Measurements from ENCODE around the gene TSGA10.
"Not testable (repeated sequence)": the region's sequence is repeated elsewhere in the genome, so short reads cannot be mapped to it uniquely, and the experiment has no call there.

TSGA10 gene

GRCh38 chr2:99153921-99154604 lies 679 bp downstream of the TSGA10 start:
- in situ Hi-C loops (cut with MboI; ENCODE audit: low sequenced_read_pairs): no loop called here

- in situ Hi-C loops (cut with MboI; ENCODE audit: low sequenced_read_pairs): no loop called here
These were observed 2.4 kb downstream of the TSGA10 start for GRCh38 chr2:99152199-99152895.

- in situ Hi-C loops (cut with MboI; ENCODE audit: low sequenced_read_pairs): no loop called here
These were observed 4.0 kb downstream of the TSGA10 start for GRCh38 chr2:99150706-99151105.

- in situ Hi-C loops (cut with MboI; ENCODE audit: low sequenced_read_pairs): no loop called here
These were observed 13.3 kb downstream of the TSGA10 start, which contains the start of gene C2orf15 for GRCh38 chr2:99141110-99142108. Gene C2orf15 (plus strand): TSS chr2:99141707. CDS start chr2:99150559, 8,852 bp downstream.

GRCh38 chr2:99140860-99141109 lies 14.0 kb downstream of the TSGA10 start:
- in situ Hi-C loops (cut with MboI; ENCODE audit: low sequenced_read_pairs): no loop called here

GRCh38 chr2:99140056-99140859 lies 14.5 kb downstream of the TSGA10 start:
- in situ Hi-C loops (cut with MboI; ENCODE audit: low sequenced_read_pairs): no loop called here

GRCh38 chr2:99139003-99139402 lies 15.7 kb downstream of the TSGA10 start:
- in situ Hi-C loops (cut with MboI; ENCODE audit: low sequenced_read_pairs): no loop called here

GRCh38 chr2:99135044-99135556 lies 19.6 kb downstream of the TSGA10 start:
- in situ Hi-C loops (cut with MboI; ENCODE audit: low sequenced_read_pairs): not testable (repeated sequence)

GRCh38 chr2:99127981-99128380 lies 26.8 kb downstream of the TSGA10 start:
- in situ Hi-C loops (cut with MboI; ENCODE audit: low sequenced_read_pairs): no loop called here

- in situ Hi-C loops (cut with MboI; ENCODE audit: low sequenced_read_pairs): no loop called here
These were observed 42.1 kb downstream of the TSGA10 start for GRCh38 chr2:99112617-99113016.

- in situ Hi-C loops (cut with MboI; ENCODE audit: low sequenced_read_pairs): no loop called here
These were observed 42.8 kb downstream of the TSGA10 start for GRCh38 chr2:99111945-99112344.

GRCh38 chr2:99111236-99111635 lies 43.5 kb downstream of the TSGA10 start:
- in situ Hi-C loops (cut with MboI; ENCODE audit: low sequenced_read_pairs): no loop called here

- in situ Hi-C loops (cut with MboI; ENCODE audit: low sequenced_read_pairs): no loop called here
These were observed 47.8 kb downstream of the TSGA10 start for GRCh38 chr2:99106913-99107312.

- in situ Hi-C loops (cut with MboI; ENCODE audit: low sequenced_read_pairs): no loop called here
These were observed 50.7 kb downstream of the TSGA10 start for GRCh38 chr2:99104006-99104405.

GRCh38 chr2:99101697-99102096 lies 53.0 kb downstream of the TSGA10 start:
- in situ Hi-C loops (cut with MboI; ENCODE audit: low sequenced_read_pairs): no loop called here

GRCh38 chr2:99096728-99097127 lies 58.0 kb downstream of the TSGA10 start:
- in situ Hi-C loops (cut with MboI; ENCODE audit: low sequenced_read_pairs): no loop called here

- in situ Hi-C loops (cut with MboI; ENCODE audit: low sequenced_read_pairs): no loop called here
These were observed 66.7 kb downstream of the TSGA10 start for GRCh38 chr2:99088017-99088416.

GRCh38 chr2:99086385-99086784 lies 68.4 kb downstream of the TSGA10 start:
- in situ Hi-C loops (cut with MboI; ENCODE audit: low sequenced_read_pairs): no loop called here

GRCh38 chr2:99085421-99085820 lies 69.3 kb downstream of the TSGA10 start:
- in situ Hi-C loops (cut with MboI; ENCODE audit: low sequenced_read_pairs): no loop called here

- in situ Hi-C loops (cut with MboI; ENCODE audit: low sequenced_read_pairs): no loop called here
These were observed 70.5 kb downstream of the TSGA10 start for GRCh38 chr2:99084256-99084655.
